PFSK-1 (cell line): ENCODE measurements around the gene FAM237B.

Source experiments
- POLR2AphosphoS5 ChIP-seq: IDR thresholded peaks from 2 replicates; pipeline ENCODE4 v1.6.1; 2012; ENCODE audit warnings: low read depth, mild to moderate bottlenecking, control low read depth, low read length, moderate library complexity
- SIN3A ChIP-seq: IDR thresholded peaks from 2 replicates; pipeline ENCODE4 v1.6.1; 2012; ENCODE audit warnings: mild to moderate bottlenecking, low read length, moderate library complexity, borderline replicate concordance; ENCODE audit not compliant: insufficient read depth
- TAF1 ChIP-seq: IDR thresholded peaks from 2 replicates; pipeline ENCODE4 v1.6.1; 2012; ENCODE audit warnings: low read length, control low read depth, borderline replicate concordance; ENCODE audit not compliant: insufficient read depth
- TF ChIP-seq, protein P1 (sequence below), 2 experiments: IDR thresholded peaks; 2 replicates each; pipeline versions ENCODE4 v1.6.1 to v1.8.0; 2011 to 2012; ENCODE audit warnings: low read depth in 2 of 2, low read length in 2 of 2, control low read depth in 1 of 2, inconsistent platforms in 1 of 2, mild to moderate bottlenecking in 1 of 2, moderate library complexity in 1 of 2; ENCODE audit not compliant: insufficient read depth in 1 of 2

DNA sequence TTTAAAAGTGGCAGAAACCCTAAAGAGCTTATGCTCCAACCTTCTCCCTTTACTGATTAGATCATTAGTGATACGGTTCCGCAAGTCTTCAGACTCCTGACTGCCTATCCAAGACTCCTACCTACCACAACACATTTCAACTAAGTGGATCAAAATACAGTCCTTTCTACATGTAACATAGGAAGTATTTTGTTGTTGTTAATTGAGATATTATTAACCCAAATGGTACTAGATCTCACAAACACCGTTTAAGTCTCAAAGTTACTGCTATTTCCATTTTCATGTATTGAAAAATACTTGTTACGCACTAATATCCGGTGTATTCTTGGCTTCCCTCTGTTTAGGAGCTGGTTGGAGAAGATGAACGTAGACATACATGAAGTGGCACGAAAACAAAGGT is 1.1 kb downstream of the FAM237B start:
- TF ChIP-seq SIN3A (no peak), POLR2AphosphoS5 (no peak), TAF1 (no peak)
- TF ChIP-seq, protein P1, sequence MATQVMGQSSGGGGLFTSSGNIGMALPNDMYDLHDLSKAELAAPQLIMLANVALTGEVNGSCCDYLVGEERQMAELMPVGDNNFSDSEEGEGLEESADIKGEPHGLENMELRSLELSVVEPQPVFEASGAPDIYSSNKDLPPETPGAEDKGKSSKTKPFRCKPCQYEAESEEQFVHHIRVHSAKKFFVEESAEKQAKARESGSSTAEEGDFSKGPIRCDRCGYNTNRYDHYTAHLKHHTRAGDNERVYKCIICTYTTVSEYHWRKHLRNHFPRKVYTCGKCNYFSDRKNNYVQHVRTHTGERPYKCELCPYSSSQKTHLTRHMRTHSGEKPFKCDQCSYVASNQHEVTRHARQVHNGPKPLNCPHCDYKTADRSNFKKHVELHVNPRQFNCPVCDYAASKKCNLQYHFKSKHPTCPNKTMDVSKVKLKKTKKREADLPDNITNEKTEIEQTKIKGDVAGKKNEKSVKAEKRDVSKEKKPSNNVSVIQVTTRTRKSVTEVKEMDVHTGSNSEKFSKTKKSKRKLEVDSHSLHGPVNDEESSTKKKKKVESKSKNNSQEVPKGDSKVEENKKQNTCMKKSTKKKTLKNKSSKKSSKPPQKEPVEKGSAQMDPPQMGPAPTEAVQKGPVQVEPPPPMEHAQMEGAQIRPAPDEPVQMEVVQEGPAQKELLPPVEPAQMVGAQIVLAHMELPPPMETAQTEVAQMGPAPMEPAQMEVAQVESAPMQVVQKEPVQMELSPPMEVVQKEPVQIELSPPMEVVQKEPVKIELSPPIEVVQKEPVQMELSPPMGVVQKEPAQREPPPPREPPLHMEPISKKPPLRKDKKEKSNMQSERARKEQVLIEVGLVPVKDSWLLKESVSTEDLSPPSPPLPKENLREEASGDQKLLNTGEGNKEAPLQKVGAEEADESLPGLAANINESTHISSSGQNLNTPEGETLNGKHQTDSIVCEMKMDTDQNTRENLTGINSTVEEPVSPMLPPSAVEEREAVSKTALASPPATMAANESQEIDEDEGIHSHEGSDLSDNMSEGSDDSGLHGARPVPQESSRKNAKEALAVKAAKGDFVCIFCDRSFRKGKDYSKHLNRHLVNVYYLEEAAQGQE (IDR thresholded peaks at IDR 0.05; ENCODE audit: insufficient read depth in 1 of 2, low read depth in 2 of 2, low read length in 2 of 2): no peak
